Fibroblast of the aortic adventitia (primary cell): ENCODE data around the gene SFXN3. TPM values are rescaled to one million over a fixed set of nuclear protein-coding genes. Genes with fewer than 3 reads are reported as not detected.

ENCODE experiments used
- DNase-seq: peaks from one replicate; pipeline ENCODE4 v3.0.0-alpha.2; 2010; ENCODE audit warnings: low read depth
- H3K4me3 ChIP-seq: 2 replicates; pipeline ENCODE4 v1.5.1; 2011; ENCODE audit warnings: low read depth, mild to moderate bottlenecking, control low read depth, low read length, moderate library complexity
- total RNA-seq: library from RNA; depleted of rRNA; stranded (reverse); fragments of >200 nt; gene quantifications from 2 replicates; pipeline ENCODE4 v1.2.3, GENCODE V29; 2012; ENCODE audit warnings: low replicate concordance
- TF ChIP-seq, protein P1 (sequence below): IDR thresholded peaks from 2 replicates; pipeline ENCODE4 v1.5.1; 2011; ENCODE audit warnings: mild to moderate bottlenecking, low read length, control low read depth, inconsistent platforms; ENCODE audit not compliant: insufficient read depth

The SFXN3 gene
- total RNA-seq, 1 donor: 83.2 TPM

DNA sequence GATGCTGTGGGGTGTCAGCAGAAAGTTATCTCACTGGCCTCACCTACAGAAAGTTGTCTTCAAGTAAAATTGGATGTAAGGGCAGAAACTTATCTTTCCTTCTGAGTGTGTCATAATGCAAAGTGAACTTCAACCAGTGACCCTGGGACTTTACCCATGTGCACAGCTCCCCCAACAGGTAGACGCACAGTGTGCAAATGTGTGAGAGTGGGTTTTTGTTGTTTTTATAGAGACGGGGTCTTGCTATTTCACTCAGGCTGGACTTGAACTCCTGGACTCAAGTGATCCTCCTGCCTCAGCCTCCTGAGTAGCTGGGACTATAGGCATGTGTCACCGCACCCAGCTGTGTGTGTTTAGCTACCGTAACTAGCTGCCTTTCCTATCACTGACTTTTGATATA, 24.4 kb downstream of the SFXN3 start:
- no peak overlapping the region for H3K4me3 ChIP-seq
- TF ChIP-seq, protein P1, sequence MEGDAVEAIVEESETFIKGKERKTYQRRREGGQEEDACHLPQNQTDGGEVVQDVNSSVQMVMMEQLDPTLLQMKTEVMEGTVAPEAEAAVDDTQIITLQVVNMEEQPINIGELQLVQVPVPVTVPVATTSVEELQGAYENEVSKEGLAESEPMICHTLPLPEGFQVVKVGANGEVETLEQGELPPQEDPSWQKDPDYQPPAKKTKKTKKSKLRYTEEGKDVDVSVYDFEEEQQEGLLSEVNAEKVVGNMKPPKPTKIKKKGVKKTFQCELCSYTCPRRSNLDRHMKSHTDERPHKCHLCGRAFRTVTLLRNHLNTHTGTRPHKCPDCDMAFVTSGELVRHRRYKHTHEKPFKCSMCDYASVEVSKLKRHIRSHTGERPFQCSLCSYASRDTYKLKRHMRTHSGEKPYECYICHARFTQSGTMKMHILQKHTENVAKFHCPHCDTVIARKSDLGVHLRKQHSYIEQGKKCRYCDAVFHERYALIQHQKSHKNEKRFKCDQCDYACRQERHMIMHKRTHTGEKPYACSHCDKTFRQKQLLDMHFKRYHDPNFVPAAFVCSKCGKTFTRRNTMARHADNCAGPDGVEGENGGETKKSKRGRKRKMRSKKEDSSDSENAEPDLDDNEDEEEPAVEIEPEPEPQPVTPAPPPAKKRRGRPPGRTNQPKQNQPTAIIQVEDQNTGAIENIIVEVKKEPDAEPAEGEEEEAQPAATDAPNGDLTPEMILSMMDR: no peak
- DNase-seq: no peak

DNA sequence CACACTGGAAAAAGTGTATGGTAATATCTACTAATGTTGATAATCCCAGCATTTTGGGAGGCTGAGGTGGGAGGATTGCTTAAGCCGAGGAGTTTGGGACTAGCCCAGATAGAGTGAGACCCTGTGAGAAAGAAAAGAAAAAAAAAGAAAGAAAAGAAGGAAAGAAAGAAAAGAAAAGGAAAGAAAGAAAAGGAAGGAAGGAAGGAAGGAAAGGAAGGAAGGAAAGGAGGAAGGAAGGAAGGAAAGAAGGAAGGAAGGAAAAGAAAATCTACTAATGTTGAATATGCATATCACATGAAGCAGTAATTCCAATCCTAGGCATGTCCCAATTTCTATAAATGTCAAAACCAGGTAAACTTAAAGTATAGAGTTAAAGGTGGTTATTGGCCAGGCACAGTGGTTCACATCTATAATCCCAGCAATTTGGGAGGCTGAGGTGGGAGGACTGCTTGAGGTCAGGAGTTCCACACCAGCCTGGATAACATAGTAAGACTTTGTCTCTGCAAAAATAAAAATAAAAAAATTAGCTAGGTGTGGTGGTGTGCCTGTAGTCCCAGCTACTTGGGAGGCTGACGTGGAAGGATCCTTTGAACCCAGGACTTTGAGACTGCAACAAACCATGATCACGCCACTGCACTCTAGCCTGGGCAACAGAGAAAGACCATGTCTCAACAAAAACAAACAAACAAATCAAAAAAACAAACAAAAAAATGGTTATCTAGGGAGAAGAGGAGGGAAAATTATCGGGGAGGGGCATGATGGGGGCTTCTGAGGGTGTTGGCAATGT, 25.5 kb downstream of the SFXN3 start:
- TF ChIP-seq, protein P1: no peak
- DNase-seq: no peak
- H3K4me3 ChIP-seq: no peak overlapping the region

GRCh38 chr10:101060036-101060950, 29.3 kb downstream of the SFXN3 start:
- TF ChIP-seq, protein P1: peak; percentile 88
- peak; percentile 98 for DNase-seq
- peak overlapping the region; percentile 100 for H3K4me3 ChIP-seq

GRCh38 chr10:101060951-101061623, 30.1 kb downstream of the SFXN3 start:
- H3K4me3 ChIP-seq: peak overlapping the region; percentile 100

GRCh38 chr10:101061624-101062231, 30.7 kb downstream of the SFXN3 start, which contains the start of gene KAZALD1:
TSS of gene KAZALD1 (plus strand) at chr10:101061989. CDS start at chr10:101062593, 604 bp downstream.
- TF ChIP-seq, protein P1: no peak
- DNase-seq: peak; percentile 81
- H3K4me3 ChIP-seq: peak within 1 kb of the TSS; percentile 100

More at GRCh38 chr10:101060951-101061623, 30.1 kb downstream of the SFXN3 start:
- TF ChIP-seq, protein P1: no peak
- DNase-seq: peak; percentile 93
